ENCODE measurements around the gene FXN. TPM values are rescaled to one million over a fixed set of nuclear protein-coding genes. Genes with fewer than 3 reads are reported as not detected.
A peak's percentile ranks its signal among the peaks of the same experiment; 100 is the strongest.

The FXN gene
- total RNA-seq, 1 donor from 2014 or later, result 11.4 TPM

GRCh38 chr9:68998385-68998784 is 37.2 kb upstream of the FXN start:
- H3K27me3 ChIP-seq (ENCODE audit: control insufficient read depth, insufficient read depth, low read length), result peaks cover 3% of the 10 kb centered on the region
- H3K36me3 ChIP-seq (ENCODE audit: control insufficient read depth, insufficient read depth, low read length), result no peaks in the 10 kb centered on the region
- H3K4me3 ChIP-seq (ENCODE audit: low read depth, low read length), result no peak overlapping the region
- TF ChIP-seq CTCF (IDR thresholded peaks at IDR 0.05; ENCODE audit: insufficient read depth, low read length, poor library complexity, severe bottlenecking), result no peak
- no peak for DNase-seq (ENCODE audit: low read depth)

GRCh38 chr9:68998812-68999211 is 36.7 kb upstream of the FXN start:
- no peak overlapping the region for H3K4me3 ChIP-seq (ENCODE audit: low read depth, low read length)
- H3K36me3 ChIP-seq (ENCODE audit: control insufficient read depth, insufficient read depth, low read length), result no peaks in the 10 kb centered on the region
- TF ChIP-seq CTCF (IDR thresholded peaks at IDR 0.05; ENCODE audit: insufficient read depth, low read length, poor library complexity, severe bottlenecking), result no peak
- no peak for DNase-seq (ENCODE audit: low read depth)
- peaks cover 3% of the 10 kb centered on the region for H3K27me3 ChIP-seq (ENCODE audit: control insufficient read depth, insufficient read depth, low read length)

GRCh38 chr9:68999393-69000105 is 36.0 kb upstream of the FXN start:
- TF ChIP-seq CTCF (IDR thresholded peaks at IDR 0.05; ENCODE audit: insufficient read depth, low read length, poor library complexity, severe bottlenecking), result peak; percentile 89
- Histone ChIP-seq H3K4me3 (ENCODE audit: low read depth, low read length) (no peak overlapping the region), H3K27me3 (ENCODE audit: control insufficient read depth, insufficient read depth, low read length) (peaks cover 3% of the 10 kb centered on the region), H3K36me3 (ENCODE audit: control insufficient read depth, insufficient read depth, low read length) (no peaks in the 10 kb centered on the region)
- DNase-seq (ENCODE audit: low read depth), result peak; percentile 29

- no peak for DNase-seq (ENCODE audit: low read depth)
- Histone ChIP-seq H3K27me3 (ENCODE audit: control insufficient read depth, insufficient read depth, low read length) (peaks cover 3% of the 10 kb centered on the region), H3K4me3 (ENCODE audit: low read depth, low read length) (no peak overlapping the region), H3K36me3 (ENCODE audit: control insufficient read depth, insufficient read depth, low read length) (no peaks in the 10 kb centered on the region)
- no peak for TF ChIP-seq CTCF (IDR thresholded peaks at IDR 0.05; ENCODE audit: insufficient read depth, low read length, poor library complexity, severe bottlenecking)
These were observed 33.6 kb upstream of the FXN start for GRCh38 chr9:69001921-69002320.

- no peak for TF ChIP-seq CTCF (IDR thresholded peaks at IDR 0.05; ENCODE audit: insufficient read depth, low read length, poor library complexity, severe bottlenecking)
These were observed 32.5 kb upstream of the FXN start for GRCh38 chr9:69003051-69003450.

GRCh38 chr9:69004836-69005235 is 30.7 kb upstream of the FXN start:
- Histone ChIP-seq H3K27me3 (ENCODE audit: control insufficient read depth, insufficient read depth, low read length) (no peaks in the 10 kb centered on the region), H3K36me3 (ENCODE audit: control insufficient read depth, insufficient read depth, low read length) (no peaks in the 10 kb centered on the region), H3K4me3 (ENCODE audit: low read depth, low read length) (no peak overlapping the region)
- no peak for DNase-seq (ENCODE audit: low read depth)
- TF ChIP-seq CTCF (IDR thresholded peaks at IDR 0.05; ENCODE audit: insufficient read depth, low read length, poor library complexity, severe bottlenecking), result no peak

More at GRCh38 chr9:69003051-69003450, 32.5 kb upstream of the FXN start:
- Histone ChIP-seq H3K27me3 (ENCODE audit: control insufficient read depth, insufficient read depth, low read length) (no peaks in the 10 kb centered on the region), H3K36me3 (ENCODE audit: control insufficient read depth, insufficient read depth, low read length) (no peaks in the 10 kb centered on the region), H3K4me3 (ENCODE audit: low read depth, low read length) (no peak overlapping the region)
- DNase-seq (ENCODE audit: low read depth), result no peak

All from kidney epithelial cell (primary cell).